Occipital lobe (tissue), 2 donors: Measurements from ENCODE around the gene CEP128. TPM values are rescaled to one million over a fixed set of nuclear protein-coding genes. Genes with fewer than 3 reads are reported as not detected.

Experiments
- DNase-seq: peaks from one replicate; lab custom pipeline; 2025; lab: John Stamatoyannopoulos, UW
- total RNA-seq: library from RNA; depleted of rRNA; stranded (reverse); fragments of >200 nt; gene quantifications from one replicate; pipeline ENCODE4 v1.2.3, GENCODE V29; 2014

The CEP128 gene
- total RNA-seq, 1 donor from 2014 or later = 38.2 TPM

- no peak for DNase-seq
Observed at GRCh38 chr14:80901822-80902221, 39.7 kb downstream of the CEP128 start.

GRCh38 chr14:80901260-80901659 is 40.3 kb downstream of the CEP128 start:
- no peak for DNase-seq

- DNase-seq = no peak
Observed at GRCh38 chr14:80872645-80873044, 68.9 kb downstream of the CEP128 start.

- DNase-seq = no peak
Observed at GRCh38 chr14:80868260-80868659, 73.3 kb downstream of the CEP128 start.

- no peak for DNase-seq
Observed at GRCh38 chr14:80867798-80868197, 73.7 kb downstream of the CEP128 start.

- no peak for DNase-seq
Observed at GRCh38 chr14:80867091-80867490, 74.4 kb downstream of the CEP128 start.

- no peak for DNase-seq
Observed at GRCh38 chr14:80865565-80865964, 76.0 kb downstream of the CEP128 start.

GRCh38 chr14:80862983-80863382 is 78.6 kb downstream of the CEP128 start:
- no peak for DNase-seq

- no peak for DNase-seq
Observed at GRCh38 chr14:80862541-80862940, 79.0 kb downstream of the CEP128 start.

- no peak for DNase-seq
Observed at GRCh38 chr14:80850197-80850814, 91.2 kb downstream of the CEP128 start.

GRCh38 chr14:80847070-80847469 is 94.5 kb downstream of the CEP128 start:
- DNase-seq = no peak

- DNase-seq = no peak
Observed at GRCh38 chr14:80845856-80846255, 95.7 kb downstream of the CEP128 start.

GRCh38 chr14:80844872-80845271 is 96.7 kb downstream of the CEP128 start:
- DNase-seq = no peak

- DNase-seq = no peak
Observed at GRCh38 chr14:80839743-80840142, 101.8 kb downstream of the CEP128 start.

GRCh38 chr14:80809663-80810062 is 131.9 kb downstream of the CEP128 start:
- no peak for DNase-seq

GRCh38 chr14:80805136-80805535 is 136.4 kb downstream of the CEP128 start:
- DNase-seq = no peak

GRCh38 chr14:80798878-80799277 is 142.7 kb downstream of the CEP128 start:
- no peak for DNase-seq

- DNase-seq = no peak
Observed at GRCh38 chr14:80798211-80798610, 143.3 kb downstream of the CEP128 start.

GRCh38 chr14:80792771-80793170 is 148.8 kb downstream of the CEP128 start:
- DNase-seq = no peak

GRCh38 chr14:80787876-80788275 is 153.7 kb downstream of the CEP128 start:
- no peak for DNase-seq

GRCh38 chr14:80784820-80785219 is 156.7 kb downstream of the CEP128 start:
- no peak for DNase-seq

- DNase-seq = no peak
Observed at GRCh38 chr14:80781972-80782367, 159.6 kb downstream of the CEP128 start.

GRCh38 chr14:80780500-80780899 is 161.0 kb downstream of the CEP128 start:
- DNase-seq = no peak

GRCh38 chr14:80776657-80777056 is 164.9 kb downstream of the CEP128 start:
- DNase-seq = no peak
